Glomerular endothelial cell (primary cell): Measurements from ENCODE around the gene RNASE8. TPM values are rescaled to one million over a fixed set of nuclear protein-coding genes. Genes with fewer than 3 reads are reported as not detected.
A peak's percentile ranks its signal among the peaks of the same experiment; 100 is the strongest.
"Not testable (repeated sequence)": the region's sequence is repeated elsewhere in the genome, so short reads cannot be mapped to it uniquely, and the experiment has no call there.

ENCODE experiments used
- DNase-seq: peaks from one replicate; pipeline ENCODE4 v3.0.0-alpha.2; 2011; ENCODE audit warnings: low read depth, low spot score; ENCODE audit errors: extremely low read depth
- total RNA-seq: library from RNA; depleted of rRNA; stranded (reverse); fragments of >200 nt; gene quantifications from 2 replicates; pipeline ENCODE4 v1.2.3, GENCODE V29; 2015

RNASE8 gene
- total RNA-seq, 1 donor from 2014 or later: not detected

- no peak for DNase-seq
Observed at GRCh38 chr14:21026988-21027315, 30.7 kb upstream of the RNASE8 start.

- DNase-seq: no peak
Observed at GRCh38 chr14:21029917-21030316, 27.7 kb upstream of the RNASE8 start, which contains the start of gene TPPP2. TPPP2 (plus strand) TSS chr14:21030217; CDS start chr14:21030582, 365 bp downstream.

GRCh38 chr14:21030531-21030930, 27.1 kb upstream of the RNASE8 start:
- no peak for DNase-seq

GRCh38 chr14:21032326-21033132, 25.1 kb upstream of the RNASE8 start:
- no peak for DNase-seq

GRCh38 chr14:21033133-21033698, 24.4 kb upstream of the RNASE8 start:
- no peak for DNase-seq

- DNase-seq: no peak
Observed at GRCh38 chr14:21034707-21035106, 22.9 kb upstream of the RNASE8 start, which contains the start of gene RNASE13. RNASE13 (minus strand) TSS chr14:21034807; CDS start chr14:21034288, 519 bp downstream.

- no peak for DNase-seq
Observed at GRCh38 chr14:21036751-21037150, 20.9 kb upstream of the RNASE8 start.

GRCh38 chr14:21037156-21037555, 20.5 kb upstream of the RNASE8 start:
- DNase-seq: no peak

GRCh38 chr14:21038441-21039422, 18.9 kb upstream of the RNASE8 start:
- no peak for DNase-seq

GRCh38 chr14:21039585-21040369, 17.8 kb upstream of the RNASE8 start:
- peak; percentile 27 for DNase-seq

GRCh38 chr14:21040370-21040925, 17.2 kb upstream of the RNASE8 start:
- DNase-seq: no peak

GRCh38 chr14:21040941-21041340, 16.7 kb upstream of the RNASE8 start:
- DNase-seq: not testable (repeated sequence)

GRCh38 chr14:21041676-21042433, 15.8 kb upstream of the RNASE8 start, which contains the start of gene RNASE7:
RNASE7 (plus strand) TSS chr14:21042362; CDS start chr14:21042993, 631 bp downstream.
- DNase-seq: no peak

- no peak for DNase-seq
Observed at GRCh38 chr14:21042918-21043317, 14.7 kb upstream of the RNASE8 start.

- no peak for DNase-seq
Observed at GRCh38 chr14:21043387-21043973, 14.1 kb upstream of the RNASE8 start.

GRCh38 chr14:21043974-21044618, 13.5 kb upstream of the RNASE8 start:
- no peak for DNase-seq

- DNase-seq: no peak
Observed at GRCh38 chr14:21047378-21047781, 10.2 kb upstream of the RNASE8 start.

GRCh38 chr14:21048638-21049037, 9.0 kb upstream of the RNASE8 start:
- DNase-seq: no peak
